Measurements from ENCODE around the gene MME.

The MME gene

DNA sequence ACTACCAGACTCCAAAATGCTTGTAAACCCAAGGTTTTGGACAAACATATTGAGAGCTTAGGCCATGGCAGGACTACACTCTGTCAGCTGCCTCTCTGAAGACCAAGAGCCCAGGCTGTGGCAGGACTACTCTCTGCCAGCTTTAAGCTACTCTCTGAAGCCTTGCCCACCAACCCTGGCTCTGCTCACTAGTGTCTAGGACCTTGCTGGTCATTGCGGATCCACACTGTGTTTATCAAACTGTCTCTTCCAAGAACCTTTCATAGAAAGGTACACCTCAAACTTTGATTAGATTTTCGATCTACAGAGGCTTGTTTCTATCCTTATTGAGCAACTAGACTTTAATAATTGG, 41.9 kb upstream of the MME start:
- no peak overlapping the region for H3K4me3 ChIP-seq (ENCODE audit: low read depth, low read length)
- DNase-seq (ENCODE audit: low read depth) = no peak
- TF ChIP-seq, protein P1, sequence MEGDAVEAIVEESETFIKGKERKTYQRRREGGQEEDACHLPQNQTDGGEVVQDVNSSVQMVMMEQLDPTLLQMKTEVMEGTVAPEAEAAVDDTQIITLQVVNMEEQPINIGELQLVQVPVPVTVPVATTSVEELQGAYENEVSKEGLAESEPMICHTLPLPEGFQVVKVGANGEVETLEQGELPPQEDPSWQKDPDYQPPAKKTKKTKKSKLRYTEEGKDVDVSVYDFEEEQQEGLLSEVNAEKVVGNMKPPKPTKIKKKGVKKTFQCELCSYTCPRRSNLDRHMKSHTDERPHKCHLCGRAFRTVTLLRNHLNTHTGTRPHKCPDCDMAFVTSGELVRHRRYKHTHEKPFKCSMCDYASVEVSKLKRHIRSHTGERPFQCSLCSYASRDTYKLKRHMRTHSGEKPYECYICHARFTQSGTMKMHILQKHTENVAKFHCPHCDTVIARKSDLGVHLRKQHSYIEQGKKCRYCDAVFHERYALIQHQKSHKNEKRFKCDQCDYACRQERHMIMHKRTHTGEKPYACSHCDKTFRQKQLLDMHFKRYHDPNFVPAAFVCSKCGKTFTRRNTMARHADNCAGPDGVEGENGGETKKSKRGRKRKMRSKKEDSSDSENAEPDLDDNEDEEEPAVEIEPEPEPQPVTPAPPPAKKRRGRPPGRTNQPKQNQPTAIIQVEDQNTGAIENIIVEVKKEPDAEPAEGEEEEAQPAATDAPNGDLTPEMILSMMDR (IDR thresholded peaks at IDR 0.05; ENCODE audit: low read depth, low read length, missing control alignments) = no peak
- in situ Hi-C loops (cut with HindIII; ENCODE audit: low sequenced_read_pairs) = no loop called here

- in situ Hi-C loops (cut with HindIII; ENCODE audit: low sequenced_read_pairs) = no loop called here
- DNase-seq (ENCODE audit: low read depth) = no peak
- no peak overlapping the region for H3K4me3 ChIP-seq (ENCODE audit: low read depth, low read length)
- TF ChIP-seq, protein P1 (IDR thresholded peaks at IDR 0.05; ENCODE audit: low read depth, low read length, missing control alignments) = no peak
These were observed 33.2 kb upstream of the MME start for GRCh38 chr3:155046935-155047334.

GRCh38 chr3:155047672-155048071, 32.4 kb upstream of the MME start:
- in situ Hi-C loops (cut with HindIII; ENCODE audit: low sequenced_read_pairs) = no loop called here

GRCh38 chr3:155049959-155050358, 30.2 kb upstream of the MME start:
- no peak overlapping the region for H3K4me3 ChIP-seq (ENCODE audit: low read depth, low read length)
- in situ Hi-C loops (cut with HindIII; ENCODE audit: low sequenced_read_pairs) = no loop called here
- DNase-seq (ENCODE audit: low read depth) = no peak
- TF ChIP-seq, protein P1 (IDR thresholded peaks at IDR 0.05; ENCODE audit: low read depth, low read length, missing control alignments) = no peak

More at GRCh38 chr3:155047672-155048071, 32.4 kb upstream of the MME start:
- TF ChIP-seq, protein P1 (IDR thresholded peaks at IDR 0.05; ENCODE audit: low read depth, low read length, missing control alignments) = no peak
- no peak overlapping the region for H3K4me3 ChIP-seq (ENCODE audit: low read depth, low read length)
- DNase-seq (ENCODE audit: low read depth) = no peak

DNA sequence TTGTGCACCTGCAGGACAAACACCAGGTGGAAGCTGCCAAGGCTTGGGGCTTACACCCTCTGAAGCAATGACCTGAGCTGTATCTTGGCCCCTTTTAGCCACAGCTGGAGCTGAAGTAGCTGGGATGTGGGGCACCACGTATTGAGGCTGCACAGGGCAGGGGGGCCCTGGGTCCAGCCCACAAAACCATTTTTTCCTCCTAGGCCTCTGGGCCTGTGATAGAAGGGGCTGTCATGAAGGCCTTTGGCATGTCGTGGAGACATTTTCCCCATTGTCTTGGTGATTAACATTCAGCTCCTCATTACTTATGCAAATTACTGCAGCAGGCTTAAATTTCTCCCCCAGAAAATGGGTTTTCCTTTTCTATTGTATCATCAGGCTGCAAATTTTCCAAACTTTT, 27.6 kb upstream of the MME start:
- no peak overlapping the region for H3K4me3 ChIP-seq (ENCODE audit: low read depth, low read length)
- in situ Hi-C loops (cut with HindIII; ENCODE audit: low sequenced_read_pairs) = no loop called here
- TF ChIP-seq, protein P1 (IDR thresholded peaks at IDR 0.05; ENCODE audit: low read depth, low read length, missing control alignments) = no peak
- no peak for DNase-seq (ENCODE audit: low read depth)

DNA sequence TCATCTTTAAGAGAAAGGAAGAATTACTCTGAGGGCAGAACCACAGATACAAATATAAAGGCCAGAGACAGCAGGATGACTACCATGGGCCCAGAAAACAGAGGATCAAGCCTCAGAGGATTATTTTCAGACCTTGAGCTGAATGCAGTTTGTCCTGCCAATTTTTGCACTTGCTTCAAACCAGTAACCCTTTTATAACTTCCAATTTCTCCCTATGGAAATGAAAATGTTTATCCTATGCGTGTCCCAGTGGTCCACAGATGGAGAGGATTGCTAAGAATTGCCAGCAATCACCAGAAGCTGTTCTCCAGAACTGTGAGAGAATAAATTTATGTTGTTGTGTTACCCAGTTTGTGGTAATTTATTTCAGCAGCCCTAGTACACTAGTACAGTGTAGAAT, 26.4 kb upstream of the MME start:
- TF ChIP-seq, protein P1 (IDR thresholded peaks at IDR 0.05; ENCODE audit: low read depth, low read length, missing control alignments) = no peak
- H3K4me3 ChIP-seq (ENCODE audit: low read depth, low read length) = no peak overlapping the region
- DNase-seq (ENCODE audit: low read depth) = no peak
- in situ Hi-C loops (cut with HindIII; ENCODE audit: low sequenced_read_pairs) = no loop called here

- H3K4me3 ChIP-seq (ENCODE audit: low read depth, low read length) = no peak overlapping the region
- TF ChIP-seq, protein P1 (IDR thresholded peaks at IDR 0.05; ENCODE audit: low read depth, low read length, missing control alignments) = no peak
- in situ Hi-C loops (cut with HindIII; ENCODE audit: low sequenced_read_pairs) = no loop called here
- no peak for DNase-seq (ENCODE audit: low read depth)
These were observed 15.2 kb upstream of the MME start for GRCh38 chr3:155064920-155065319.

Data from astrocyte of the cerebellum (primary cell).